Astrocyte of the spinal cord (primary cell): ENCODE measurements around the gene TJP3.

Source experiments
- DNase-seq: peaks from one replicate; pipeline ENCODE4 v3.0.0; 2011; ENCODE audit warnings: low read depth, low spot score
- H3K4me3 ChIP-seq: 2 replicates; pipeline ENCODE4 v1.5.1; 2011; ENCODE audit warnings: low read depth, mild to moderate bottlenecking, low read length, moderate library complexity
- CTCF ChIP-seq: IDR thresholded peaks from 2 replicates; pipeline ENCODE4 v1.5.1; 2012; ENCODE audit warnings: low read depth, mild to moderate bottlenecking, low read length, inconsistent platforms
- in situ Hi-C: cut with HindIII; loops from 2 replicates; pipeline ENCODE4 v1.10.0; 2017; ENCODE audit warnings: low sequenced_read_pairs

TJP3 gene

GRCh38 chr19:3719868-3720267 is 11.7 kb downstream of the TJP3 start:
- H3K4me3 ChIP-seq: no peak overlapping the region
- no peak for DNase-seq
- no peak for TF ChIP-seq CTCF
- in situ Hi-C loops: no loop called here

- no peak for DNase-seq
- H3K4me3 ChIP-seq: no peak overlapping the region
- in situ Hi-C loops: no loop called here
- no peak for TF ChIP-seq CTCF
These were observed 12.2 kb downstream of the TJP3 start for GRCh38 chr19:3720349-3720917.

- peak; percentile 84 for DNase-seq
- H3K4me3 ChIP-seq: no peak overlapping the region
- no peak for TF ChIP-seq CTCF
These were observed 13.1 kb downstream of the TJP3 start for GRCh38 chr19:3721131-3721886.

GRCh38 chr19:3721887-3722442 is 13.8 kb downstream of the TJP3 start:
- TF ChIP-seq CTCF: no peak
- H3K4me3 ChIP-seq: no peak overlapping the region
- no peak for DNase-seq
- in situ Hi-C loops: no loop called here

More at GRCh38 chr19:3721131-3721886, 13.1 kb downstream of the TJP3 start:
- in situ Hi-C loops: no loop called here

- DNase-seq: no peak
- TF ChIP-seq CTCF: no peak
- in situ Hi-C loops: no loop called here
- no peak overlapping the region for H3K4me3 ChIP-seq
These were observed 14.4 kb downstream of the TJP3 start for GRCh38 chr19:3722443-3723109.

GRCh38 chr19:3723110-3723488 is 14.9 kb downstream of the TJP3 start:
- TF ChIP-seq CTCF: no peak
- no peak for DNase-seq
- in situ Hi-C loops: no loop called here
- H3K4me3 ChIP-seq: no peak overlapping the region
